OCI-LY1 (cell line): Measurements from ENCODE around the gene SNAPC4.

Experiments
- CTCF ChIP-seq: fragments of 200-600 bp; sonication (generic), shearing (Covaris generic); IDR thresholded peaks from 2 replicates; pipeline ENCODE4 v1.5.1; 2017; ENCODE audit warnings: mild to moderate bottlenecking, antibody characterized with exemption, low read length, moderate library complexity, mixed read lengths
- EZH2 ChIP-seq: fragments of 200-600 bp; sonication (generic), shearing (Covaris generic); IDR thresholded peaks from 2 replicates; pipeline ENCODE4 v1.8.0; 2017; ENCODE audit warnings: borderline replicate concordance, mixed run types, mild to moderate bottlenecking, antibody characterized with exemption, low read length, moderate library complexity, mixed read lengths

GRCh38 chr9:136379891-136380290, 20.1 kb downstream of the SNAPC4 start:
- TF ChIP-seq EZH2: no peak
- TF ChIP-seq CTCF: no peak
